A549 (cell line): ENCODE measurements around the gene GZMB. TPM values are rescaled to one million over a fixed set of nuclear protein-coding genes. Genes with fewer than 3 reads are reported as not detected.

Experiments used
- ATAC-seq, 2 experiments: fragments of 200-7000 bp in 1 of 2; fragments of >200 bp in 1 of 2; cut with Nextera tagmentation in 1 of 2; cut with Tn5 transposase in 1 of 2; 3 replicates each; pipeline versions ENCODE4 v1.8.0 to v1.9.1; 2018 to 2020; ENCODE audit warnings: mild to moderate bottlenecking in 1 of 2, moderate library complexity in 1 of 2
- CTCF ChIA-PET: fragments of 300-600 bp; sonication (Branson Sonifier 250); formaldehyde crosslinking; extraction: SDS; loops from one replicate; lab custom pipeline; 2021; ENCODE audit warnings: antibody characterized with exemption, inconsistent platforms; lab: Yijun Ruan, JAX
- POLR2A ChIA-PET: fragments of 350-600 bp; formaldehyde crosslinking; extraction: SDS; loops from one replicate; lab custom pipeline; 2021; ENCODE audit warnings: antibody characterized with exemption, inconsistent platforms; lab: Yijun Ruan, JAX
- DNase-seq, 2 experiments: peaks; one replicate each; pipeline versions ENCODE4 v3.0.0 to v3.0.0-alpha.2; 2011 to 2016; ENCODE audit warnings: low read depth in 1 of 2, low spot score in 1 of 2
- FAIRE-seq: peaks from 2 replicates; lab custom pipeline; 2011; peaks lifted over from hg19 to GRCh38; lab: Jason Lieb, UNC
- H3K27ac ChIP-seq, 2 experiments: fragments of >200 bp; sonication (Bioruptor Twin); formaldehyde crosslinking; 3 replicates each; pipeline ENCODE4 v1.5.1; 2016 to 2017
- H3K4me1 ChIP-seq: fragments of >200 bp; sonication (Bioruptor Twin); formaldehyde crosslinking; 3 replicates; pipeline ENCODE4 v1.6.1; 2016
- H3K4me2 ChIP-seq: fragments of >200 bp; sonication (Bioruptor Twin); formaldehyde crosslinking; 3 replicates; pipeline ENCODE4 v1.6.1; 2016
- H3K4me3 ChIP-seq: fragments of >200 bp; sonication (Bioruptor Twin); formaldehyde crosslinking; 3 replicates; pipeline ENCODE4 v1.5.1; 2016
- H3K9me3 ChIP-seq: fragments of >200 bp; sonication (Bioruptor Twin); formaldehyde crosslinking; 3 replicates; pipeline ENCODE4 v1.6.1; 2016
- ATOH8 ChIP-seq: fragments of 250-450 bp; sonication (Bioruptor Pico); IDR thresholded peaks from 2 replicates; pipeline ENCODE4 v1.5.0; 2020; ENCODE audit warnings: low read depth, mild to moderate bottlenecking, moderate library complexity
- BHLHE40 ChIP-seq: IDR thresholded peaks from 2 replicates; pipeline ENCODE4 v1.6.1; 2012; ENCODE audit warnings: low read depth, low read length, inconsistent platforms
- CBX2 ChIP-seq: fragments of 200-600 bp; sonication (generic); IDR thresholded peaks from 2 replicates; pipeline ENCODE4 v1.6.1; 2016; ENCODE audit warnings: low read depth, mild to moderate bottlenecking, borderline replicate concordance
- EHMT2 ChIP-seq: fragments of 200-600 bp; sonication (generic); IDR thresholded peaks from 2 replicates; pipeline ENCODE4 v1.6.1; 2016; ENCODE audit warnings: antibody characterized with exemption, low read depth, mild to moderate bottlenecking, moderate library complexity
- EP300 ChIP-seq, 2 experiments: fragments of >200 bp; sonication (Bioruptor Twin); formaldehyde crosslinking; IDR thresholded peaks; 2 replicates in 1 of 2; 3 replicates in 1 of 2; pipeline ENCODE4 v1.6.1; 2016 to 2017
- FOSL2 ChIP-seq, 2 experiments: fragments of 450-650 bp in 1 of 2; fragments of >200 bp in 1 of 2; sonication (Bioruptor Twin) in 1 of 2; formaldehyde crosslinking; IDR thresholded peaks; 2 replicates each; pipeline versions ENCODE4 v1.5.0 to v1.6.1; 2016 to 2020; ENCODE audit warnings: mild to moderate bottlenecking in 1 of 2, moderate library complexity in 1 of 2
- FOXS1 ChIP-seq: fragments of 250-450 bp; sonication (Bioruptor Pico); IDR thresholded peaks from 2 replicates; pipeline ENCODE4 v1.5.0; 2020; ENCODE audit warnings: mild to moderate bottlenecking, moderate library complexity
- HMGXB4 ChIP-seq: fragments of 250-450 bp; sonication (Bioruptor Pico); IDR thresholded peaks from 2 replicates; pipeline ENCODE4 v1.5.0; 2021; ENCODE audit warnings: mild to moderate bottlenecking, moderate library complexity, borderline replicate concordance
- HOXB13 ChIP-seq: fragments of 250-450 bp; sonication (Bioruptor Pico); IDR thresholded peaks from 2 replicates; pipeline ENCODE4 v1.5.0; 2020; ENCODE audit warnings: low read depth, mild to moderate bottlenecking, moderate library complexity
- JUNB ChIP-seq: fragments of >200 bp; sonication (Bioruptor Twin); formaldehyde crosslinking; IDR thresholded peaks from 2 replicates; pipeline ENCODE4 v1.6.1; 2016
- KDM1A ChIP-seq: fragments of 200-600 bp; sonication (generic); IDR thresholded peaks from 2 replicates; pipeline ENCODE4 v1.6.1; 2016; ENCODE audit warnings: low read depth, mild to moderate bottlenecking
- MAFK ChIP-seq: fragments of 450-650 bp; IDR thresholded peaks from 2 replicates; pipeline ENCODE4 v1.6.1; 2014; ENCODE audit not compliant: partially characterized antibody
- MAX ChIP-seq: IDR thresholded peaks from 2 replicates; pipeline ENCODE4 v1.6.1; 2012
- MAZ ChIP-seq: fragments of 150-350 bp; IDR thresholded peaks from 2 replicates; pipeline ENCODE4 v1.6.1; 2014; ENCODE audit warnings: antibody characterized with exemption, low read depth, low read length, borderline replicate concordance
- PBX3 ChIP-seq: IDR thresholded peaks from 2 replicates; pipeline ENCODE4 v1.6.1; 2012
- RAD21 ChIP-seq, 2 experiments: fragments of >200 bp in 1 of 2; sonication (Bioruptor Twin) in 1 of 2; formaldehyde crosslinking in 1 of 2; IDR thresholded peaks in 1 of 2; conservative IDR thresholded peaks in 1 of 2; 2 replicates in 1 of 2; 3 replicates in 1 of 2; pipeline ENCODE4 v1.6.1; 2012 to 2018; ENCODE audit warnings: inconsistent platforms in 1 of 2
- RCOR1 ChIP-seq: fragments of 150-350 bp; IDR thresholded peaks from 2 replicates; pipeline ENCODE4 v1.6.1; 2014; ENCODE audit warnings: antibody characterized with exemption, low read length, low read depth
- REST ChIP-seq: fragments of 200-600 bp; sonication (generic); IDR thresholded peaks from 2 replicates; pipeline ENCODE4 v1.6.1; 2016; ENCODE audit warnings: antibody characterized with exemption, mild to moderate bottlenecking, moderate library complexity
- SMC3 ChIP-seq: fragments of >200 bp; sonication (Bioruptor Twin); formaldehyde crosslinking; IDR thresholded peaks from 3 replicates; pipeline ENCODE4 v1.6.1; 2018; ENCODE audit warnings: inconsistent platforms
- SREBF2 ChIP-seq: fragments of 450-650 bp; IDR thresholded peaks from 2 replicates; pipeline ENCODE4 v1.6.1; 2014; ENCODE audit warnings: mild to moderate bottlenecking, moderate library complexity
- TP53 ChIP-seq: fragments of 250-450 bp; sonication (Bioruptor Pico); IDR thresholded peaks from 2 replicates; pipeline ENCODE4 v1.5.0; 2021; ENCODE audit warnings: mild to moderate bottlenecking, moderate library complexity
- USF2 ChIP-seq: fragments of 450-650 bp; IDR thresholded peaks from 2 replicates; pipeline ENCODE4 v1.6.1; 2014; ENCODE audit warnings: antibody characterized with exemption
- ZFP36 ChIP-seq: fragments of 450-650 bp; IDR thresholded peaks from 2 replicates; pipeline ENCODE4 v1.6.1; 2014; ENCODE audit warnings: borderline replicate concordance; ENCODE audit not compliant: partially characterized antibody
- ZSCAN20 ChIP-seq: fragments of 250-450 bp; sonication (Bioruptor Pico); IDR thresholded peaks from 2 replicates; pipeline ENCODE4 v1.8.0; 2022; ENCODE audit warnings: mild to moderate bottlenecking, moderate library complexity
- WGBS: methylation state at CpG from one replicate; pipeline ENCODE4 v1.1.6; 2017; ENCODE audit errors: missing lambda C conversion rate; 5-methylcytosine and 5-hydroxymethylcytosine counted together
- polyA minus RNA-seq: library from RNA; depleted of rRNA, polyadenylated mRNA; stranded (reverse); fragments of >200 nt; gene quantifications from 2 replicates; pipeline ENCODE4 v1.2.3, GENCODE V29; 2011; rRNA and poly(A)+ RNA removed
- polyA plus RNA-seq, 4 experiments: library from polyadenylated mRNA; depleted of rRNA in 3 of 4; stranded (reverse); fragments of >200 nt; fragmentation: RNase III in 1 of 4; extraction: RNeasy Plus Mini Kit Qiagen cat#74134 plus additional on column Dnase treatment in 1 of 4; gene quantifications; 2 replicates in 3 of 4; 3 replicates in 1 of 4; pipeline ENCODE4 v1.2.3, GENCODE V29; 2011 to 2017

Gene GZMB
- polyA plus RNA-seq (2011; rRNA removed) (not detected in 2 replicates), polyA plus RNA-seq (2017; fragmentation: RNase III; extraction: RNeasy Plus Mini Kit Qiagen cat#74134 plus additional on column Dnase treatment) (not detected in 3 replicates), polyA minus RNA-seq (not detected in 2 replicates)
- not detected in 2 replicates for polyA plus RNA-seq (2012; cell fraction: cytosol; rRNA removed)
- polyA plus RNA-seq (2012; cell fraction: nucleus; rRNA removed) = not detected in 2 replicates

- no peaks in the 10 kb centered on the region for H3K9me3 ChIP-seq
- whole genome bisulfite sequencing = 5% methylated on average over 2 of the region's 2 CpGs
- H3K4me3 ChIP-seq = no peak within 1 kb of the TSS
- CTCF ChIA-PET = interaction anchor here (0.7 to 0.9 kb wide), 2 partner anchors 147 to 485 kb away, joined by 3 read pairs; no protein-coding TSS in a partner anchor
- no peaks in the 10 kb centered on the region for H3K4me1 ChIP-seq
- ATAC-seq = no peak
- no peak for FAIRE-seq
- TF ChIP-seq RAD21 (conservative IDR thresholded peaks at IDR 0.05 in 1 of 2, IDR thresholded peaks at IDR 0.05 in 1 of 2) (no peak), MAZ (no peak), FOXS1 (CRISPR knock-in tag) (no peak), SREBF2 (no peak), TP53 (CRISPR knock-in tag) (no peak), CBX2 (no peak), JUNB (no peak), HOXB13 (CRISPR knock-in tag) (no peak), USF2 (no peak)
- no peak within 1 kb of the TSS for H3K27ac ChIP-seq
- no peak for DNase-seq
- POLR2A ChIA-PET = no interaction called here
- no peak within 1 kb of the TSS for H3K4me2 ChIP-seq
Observed at GRCh38 chr14:24634158-24634557, at the start of gene GZMB. TSS of gene GZMB (minus strand) at chr14:24634190. CDS start at chr14:24634160, 30 bp downstream.

- 0% methylated on average over 1 of the region's 1 CpG for WGBS
- H3K4me1 ChIP-seq = no peaks in the 10 kb centered on the region
- ChIA-PET POLR2A (no interaction called here), CTCF (interaction anchor here (1.4 to 2.2 kb wide), 2 partner anchors 8 to 29 kb away, joined by 3 to 14 read pairs; no protein-coding TSS in a partner anchor)
- H3K27ac ChIP-seq = no peak overlapping the region
- H3K4me3 ChIP-seq = no peak overlapping the region
- TF ChIP-seq MAFK = no peak
- no peak for TF ChIP-seq ZFP36
- no peak for TF ChIP-seq BHLHE40
- TF ChIP-seq ZSCAN20 (CRISPR knock-in tag) = no peak
- no peak for TF ChIP-seq RAD21 (conservative IDR thresholded peaks at IDR 0.05 in 1 of 2, IDR thresholded peaks at IDR 0.05 in 1 of 2)
- TF ChIP-seq HOXB13 (CRISPR knock-in tag) = no peak
- TF ChIP-seq HMGXB4 = no peak
- no peak for TF ChIP-seq USF2
- TF ChIP-seq MAX = no peak
- no peak for TF ChIP-seq MAZ
- no peak for TF ChIP-seq RCOR1
- TF ChIP-seq KDM1A = no peak
- no peak for TF ChIP-seq REST
- TF ChIP-seq FOSL2 (IDR thresholded peaks at IDR 0.05) = no peak
- no peak for TF ChIP-seq FOSL2 (CRISPR knock-in tag; IDR thresholded peaks at IDR 0.05)
- no peak for TF ChIP-seq PBX3
- no peak for TF ChIP-seq SREBF2
- no peak for TF ChIP-seq EP300 (IDR thresholded peaks at IDR 0.05)
- no peak for TF ChIP-seq SMC3
- TF ChIP-seq EHMT2 = no peak
- no peak for TF ChIP-seq ATOH8 (CRISPR knock-in tag)
- DNase-seq (no peak), FAIRE-seq (no peak), ATAC-seq (no peak)
- H3K4me2 ChIP-seq = no peak overlapping the region
- no peaks in the 10 kb centered on the region for H3K9me3 ChIP-seq
Observed at GRCh38 chr14:24681056-24681455, 47.1 kb upstream of the GZMB start.
